NCI-H2107 treated with DMSO at 0.1 percent for 48 hours (cell line): ENCODE results near the gene MEPCE.
"Not testable (repeated sequence)": the region's sequence is repeated elsewhere in the genome, so short reads cannot be mapped to it uniquely, and the experiment has no call there.

Experiments
- DNase-seq: peaks from one replicate; lab custom pipeline; 2025; ENCODE audit not compliant: unreplicated experiment; lab: John Stamatoyannopoulos, UW

The MEPCE gene

DNA sequence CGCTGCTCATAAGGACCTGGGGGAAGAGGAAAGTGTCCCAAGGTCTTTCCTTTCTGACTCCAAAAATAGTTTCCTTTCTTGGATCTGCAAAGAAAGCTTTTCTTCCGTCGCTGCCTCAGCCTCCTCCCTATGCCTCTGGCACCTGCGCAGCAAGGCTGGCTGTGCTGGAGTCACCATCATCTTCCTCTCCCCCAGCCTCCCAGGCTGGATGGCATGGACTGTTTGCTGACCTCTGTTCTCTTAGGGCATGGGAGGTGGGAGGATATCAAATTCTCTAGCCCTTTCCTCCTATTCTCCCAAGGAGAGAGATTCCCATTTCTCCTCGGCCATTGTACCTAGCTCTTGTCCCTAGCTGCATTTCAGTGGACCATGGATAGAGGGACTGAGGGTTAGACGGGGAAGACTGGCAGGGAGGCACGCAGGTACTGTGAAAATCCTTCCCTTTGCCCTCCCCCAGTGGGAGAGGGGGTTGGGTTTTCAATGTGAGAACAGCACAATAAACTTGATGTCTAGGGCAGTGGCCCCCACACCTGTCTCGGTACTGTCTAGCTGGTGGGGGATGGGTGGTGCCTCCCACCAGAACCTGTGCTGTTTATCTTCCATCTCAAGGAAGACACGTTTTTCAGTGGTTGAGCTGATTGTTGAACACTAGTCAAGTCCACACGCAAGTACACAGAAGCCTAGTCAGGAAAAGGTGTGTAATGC lies 4.1 kb downstream of the MEPCE start:
- DNase-seq, result no peak

DNA sequence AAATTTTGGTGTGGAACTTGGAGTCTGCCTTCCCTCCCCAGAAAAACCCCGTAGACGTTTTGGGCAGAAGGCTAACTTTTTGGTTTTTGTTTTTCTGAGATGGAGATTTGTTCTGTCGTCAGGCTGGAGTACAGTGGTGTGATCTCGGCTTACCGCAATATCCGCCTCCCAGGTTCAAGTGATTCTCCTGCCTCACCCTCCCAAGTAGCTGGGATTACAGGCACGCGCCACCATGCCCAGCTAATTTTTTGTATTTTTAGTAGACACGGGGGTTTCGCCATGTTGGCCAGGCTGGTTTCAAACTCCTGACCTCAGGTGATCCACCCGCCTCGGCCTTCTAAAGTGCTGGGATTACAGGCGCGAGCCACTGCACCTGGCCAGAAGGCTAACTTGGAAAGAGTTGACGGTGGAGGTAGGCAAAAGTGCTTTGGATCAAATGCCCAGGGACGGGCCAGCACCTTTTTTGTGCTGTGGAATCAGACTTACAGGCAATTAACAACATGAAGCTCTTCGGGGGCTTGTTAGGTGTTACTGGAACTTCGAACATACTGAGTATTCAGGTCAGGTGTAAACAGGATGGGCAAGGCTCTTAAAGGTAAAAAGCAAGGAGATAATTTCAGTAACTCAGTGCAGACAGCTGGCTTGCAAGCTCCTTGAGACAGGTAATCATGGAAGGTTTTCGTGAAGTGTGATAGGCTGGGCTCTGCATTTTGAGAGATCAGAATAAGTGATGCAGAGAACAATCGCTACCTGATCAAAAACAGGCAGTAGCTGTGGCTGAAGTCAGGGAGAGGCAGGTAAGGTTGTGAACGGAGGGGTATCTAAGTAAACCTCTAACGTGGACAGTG lies 4.9 kb downstream of the MEPCE start:
- DNase-seq, result no peak

DNA sequence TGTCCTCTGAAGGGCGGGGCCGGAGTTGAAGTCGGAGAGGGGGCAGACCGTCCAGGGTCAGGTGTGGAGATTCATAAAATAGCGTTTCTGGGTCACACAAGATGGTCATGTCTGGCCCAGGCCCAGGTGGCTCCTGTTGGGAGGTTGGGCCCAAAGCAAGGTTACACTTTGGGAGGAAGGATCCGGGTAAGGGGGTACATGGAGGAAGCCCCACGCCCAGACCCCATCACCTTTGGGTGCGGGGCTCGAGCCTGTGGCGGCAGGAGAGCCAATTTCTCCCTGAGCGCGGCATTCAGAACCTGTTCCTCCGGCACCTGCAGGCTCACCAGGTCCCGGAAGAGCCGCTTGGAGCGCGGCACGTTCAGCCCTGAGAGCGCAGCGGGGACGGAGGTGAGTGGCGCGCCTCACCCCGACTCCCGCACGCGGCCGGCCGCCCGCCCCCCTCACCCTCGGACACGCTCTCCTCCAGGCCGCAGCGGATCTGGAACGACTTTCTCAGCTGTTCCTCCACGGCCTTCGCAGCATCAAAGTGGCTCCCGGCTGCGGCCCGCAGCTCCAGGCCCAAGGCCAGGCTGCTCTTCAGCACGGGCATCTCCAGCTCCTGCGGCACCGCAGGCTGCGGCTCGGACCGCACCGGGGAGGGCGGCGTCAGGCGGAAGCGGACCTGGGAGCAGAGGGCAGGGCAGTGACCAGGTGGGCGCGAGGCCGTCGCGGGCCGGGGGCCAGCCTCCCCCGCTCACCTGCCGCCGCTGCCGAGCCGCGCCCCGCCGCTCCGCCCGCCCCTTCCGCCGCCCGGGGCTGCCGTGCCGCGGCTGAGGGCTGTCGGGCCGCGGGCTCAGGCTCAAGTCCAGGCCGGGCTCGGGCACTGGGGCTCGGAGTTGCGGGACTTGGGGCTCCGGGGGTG lies 6.0 kb downstream of the MEPCE start:
- no peak for DNase-seq

DNA sequence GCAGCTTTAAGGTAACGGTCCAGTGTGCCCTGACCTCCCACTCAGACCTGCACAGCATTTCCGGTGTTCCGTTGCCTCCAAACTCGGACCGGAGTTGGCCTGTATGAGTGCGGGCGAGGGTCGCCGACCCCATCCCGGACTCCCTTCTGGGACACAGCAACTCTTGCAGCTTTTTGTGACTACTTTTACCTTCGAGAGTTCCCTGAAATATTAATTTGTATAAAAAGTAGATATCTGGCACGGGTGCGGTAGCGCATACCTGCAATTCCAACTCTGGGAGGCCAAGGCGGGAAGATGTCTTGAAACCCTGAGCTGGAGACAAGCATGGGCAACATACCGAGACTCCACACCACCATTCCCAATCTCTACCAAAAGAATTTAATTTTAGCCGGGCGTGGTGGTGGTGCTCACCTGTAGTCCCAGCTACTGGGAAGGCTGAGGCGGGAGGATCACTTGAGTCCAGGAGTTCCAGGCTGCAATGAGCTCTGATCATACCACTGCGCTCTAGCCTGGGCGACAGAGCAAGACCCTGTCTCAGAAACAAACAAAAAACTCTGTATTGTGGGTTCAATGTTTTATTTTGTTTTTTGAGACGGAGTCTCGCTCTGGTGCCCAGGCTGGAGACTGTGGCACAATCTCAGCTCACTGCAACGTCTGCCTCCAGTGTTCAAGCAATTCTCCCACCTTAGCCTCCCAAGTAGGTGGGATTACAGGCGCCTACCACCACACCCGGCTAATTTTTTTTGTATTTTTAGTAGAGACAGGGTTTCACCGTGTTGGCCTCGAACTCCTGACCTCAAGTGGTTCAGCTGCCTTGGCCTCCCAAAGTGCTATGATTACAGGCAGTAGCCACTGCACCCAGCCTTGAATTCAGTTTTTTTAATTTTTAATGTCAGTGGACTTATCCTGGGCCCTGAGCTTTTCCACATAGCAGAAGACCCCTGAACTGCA lies 7.8 kb downstream of the MEPCE start:
- no peak for DNase-seq

DNA sequence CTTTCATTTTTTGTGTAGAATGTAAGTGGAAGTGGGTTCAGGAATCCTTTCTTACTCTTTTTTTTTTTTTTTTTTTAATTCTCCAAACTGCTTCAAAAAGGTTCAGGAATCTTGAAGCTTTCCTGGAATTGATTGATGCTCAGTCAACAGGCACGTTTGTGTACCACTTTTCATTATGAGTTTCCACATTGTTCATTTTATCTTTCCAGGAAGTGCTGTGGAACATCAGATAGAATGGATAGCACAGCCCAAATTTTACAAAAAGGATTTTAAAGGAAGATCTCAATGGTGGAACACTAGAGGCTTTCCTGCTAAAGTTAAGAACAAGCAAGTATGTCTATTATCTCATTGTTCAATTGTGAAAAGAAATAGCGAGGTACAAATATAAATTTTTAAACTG lies 8.5 kb downstream of the MEPCE start:
- no peak for DNase-seq

DNA sequence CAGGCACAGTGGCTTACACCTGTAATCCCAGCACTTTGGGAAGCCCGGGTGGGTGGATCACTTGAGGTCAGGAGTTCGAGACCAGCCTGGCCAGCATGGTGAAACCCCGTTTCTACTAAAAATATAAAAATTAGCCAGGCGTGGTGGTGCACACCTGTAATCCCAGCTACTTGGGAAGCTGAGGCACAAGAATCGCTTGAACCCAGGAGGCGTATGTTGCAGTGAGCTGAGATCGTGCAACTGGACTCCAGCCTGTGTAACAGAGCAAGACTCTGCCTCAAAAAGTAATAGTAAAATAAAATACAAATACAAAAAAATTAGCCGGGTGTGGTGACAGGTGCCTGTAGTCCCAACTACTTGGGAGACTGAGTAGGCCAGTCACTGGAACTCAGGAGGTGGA lies 9.1 kb downstream of the MEPCE start:
- not testable (repeated sequence) for DNase-seq

DNA sequence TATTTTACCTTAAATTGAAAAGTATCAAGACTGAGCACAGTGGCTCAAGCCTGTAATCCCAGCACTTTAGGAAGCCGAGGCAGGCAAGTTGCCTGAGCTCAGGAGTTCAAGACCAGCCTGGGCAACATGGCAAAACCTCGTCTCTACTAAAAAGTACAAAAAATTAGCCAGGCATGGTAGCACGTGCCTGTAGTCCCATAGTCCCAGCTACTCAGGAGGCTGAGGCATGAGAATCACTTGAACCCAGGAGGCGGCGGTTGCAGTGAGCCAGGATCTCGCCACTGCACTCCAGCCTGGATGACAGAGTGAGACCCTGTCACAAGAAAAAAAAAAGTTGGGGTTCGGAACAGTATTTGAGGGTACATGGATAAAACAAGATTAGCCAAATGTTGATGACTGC lies 9.6 kb downstream of the MEPCE start:
- DNase-seq, result not testable (repeated sequence)

DNA sequence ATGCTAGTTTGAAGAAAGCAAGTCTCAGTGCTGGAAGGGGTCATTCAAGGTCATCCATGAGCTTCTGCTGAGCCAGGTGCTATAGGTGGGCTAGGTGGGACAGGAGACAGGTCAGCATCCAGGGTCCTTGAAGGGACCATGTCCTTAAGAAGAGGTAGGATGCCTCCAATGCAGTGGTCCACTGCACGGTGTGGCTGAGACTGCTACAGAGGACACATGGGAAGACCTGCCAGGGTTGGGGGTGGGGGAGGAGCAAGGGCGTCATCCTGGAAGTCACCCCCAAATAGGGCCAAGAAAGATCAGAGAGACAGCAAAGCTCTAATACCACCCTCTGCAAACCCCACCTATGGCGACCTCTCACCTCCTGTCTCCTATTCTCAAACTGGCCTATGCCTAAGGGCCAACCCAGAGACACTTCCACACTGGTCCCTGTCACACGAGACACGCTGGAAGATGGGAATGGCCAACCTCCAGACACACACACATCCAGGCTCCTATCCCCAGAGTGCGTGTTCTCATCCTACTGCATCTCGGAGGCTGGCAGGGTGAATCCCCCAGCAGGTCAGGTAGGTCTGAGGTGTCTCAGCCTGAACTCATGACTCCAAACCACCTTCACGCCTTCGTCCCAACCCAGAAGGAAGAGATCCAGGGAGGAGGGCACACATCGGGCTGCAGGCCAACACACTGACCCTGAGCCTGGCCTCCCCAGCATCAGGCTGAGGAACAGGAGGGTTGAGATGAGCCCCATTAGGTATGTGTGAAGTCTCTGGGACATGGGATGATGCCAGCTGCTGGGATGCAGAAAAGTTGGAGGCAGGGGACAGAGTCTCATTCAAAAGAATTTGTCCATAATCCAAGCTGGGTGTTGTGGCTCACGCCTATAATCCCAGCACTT lies 12.3 kb downstream of the MEPCE start:
- DNase-seq, result no peak

DNA sequence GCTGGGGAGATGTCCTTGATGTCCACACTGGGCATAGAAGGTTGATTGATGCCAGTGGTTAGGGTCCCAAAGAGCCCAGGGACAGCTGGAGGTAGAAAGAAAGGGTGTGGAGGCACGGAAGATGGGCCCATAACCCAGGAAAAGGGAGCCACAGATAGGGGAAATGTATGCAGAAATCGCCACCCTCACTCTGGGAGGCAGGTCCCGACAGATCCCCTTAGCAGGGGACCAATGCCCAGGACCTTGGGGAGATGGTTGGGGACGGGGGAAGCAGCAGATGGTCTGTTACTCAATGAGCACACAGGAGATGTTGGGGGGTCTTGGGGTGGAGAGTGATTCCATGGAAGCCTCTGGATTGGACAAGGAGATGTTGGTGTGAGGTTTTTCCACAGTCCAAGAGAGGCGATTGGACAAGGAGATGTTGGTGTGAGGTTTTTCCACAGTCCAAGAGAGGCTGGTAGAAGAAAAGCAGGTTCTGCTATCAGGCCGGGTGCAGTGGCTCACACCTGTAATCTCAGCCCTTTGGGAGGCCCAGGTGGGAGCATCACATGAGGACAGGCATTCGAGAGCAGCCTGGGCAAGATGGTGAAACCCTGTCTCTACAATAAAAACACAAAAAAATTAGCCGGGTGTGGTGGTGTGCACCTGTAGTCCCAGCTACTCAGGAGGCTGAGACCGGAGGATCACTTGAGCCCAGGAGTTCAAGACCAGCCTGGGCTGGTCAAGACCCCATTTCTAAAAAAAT lies 13.6 kb downstream of the MEPCE start:
- no peak for DNase-seq

DNA sequence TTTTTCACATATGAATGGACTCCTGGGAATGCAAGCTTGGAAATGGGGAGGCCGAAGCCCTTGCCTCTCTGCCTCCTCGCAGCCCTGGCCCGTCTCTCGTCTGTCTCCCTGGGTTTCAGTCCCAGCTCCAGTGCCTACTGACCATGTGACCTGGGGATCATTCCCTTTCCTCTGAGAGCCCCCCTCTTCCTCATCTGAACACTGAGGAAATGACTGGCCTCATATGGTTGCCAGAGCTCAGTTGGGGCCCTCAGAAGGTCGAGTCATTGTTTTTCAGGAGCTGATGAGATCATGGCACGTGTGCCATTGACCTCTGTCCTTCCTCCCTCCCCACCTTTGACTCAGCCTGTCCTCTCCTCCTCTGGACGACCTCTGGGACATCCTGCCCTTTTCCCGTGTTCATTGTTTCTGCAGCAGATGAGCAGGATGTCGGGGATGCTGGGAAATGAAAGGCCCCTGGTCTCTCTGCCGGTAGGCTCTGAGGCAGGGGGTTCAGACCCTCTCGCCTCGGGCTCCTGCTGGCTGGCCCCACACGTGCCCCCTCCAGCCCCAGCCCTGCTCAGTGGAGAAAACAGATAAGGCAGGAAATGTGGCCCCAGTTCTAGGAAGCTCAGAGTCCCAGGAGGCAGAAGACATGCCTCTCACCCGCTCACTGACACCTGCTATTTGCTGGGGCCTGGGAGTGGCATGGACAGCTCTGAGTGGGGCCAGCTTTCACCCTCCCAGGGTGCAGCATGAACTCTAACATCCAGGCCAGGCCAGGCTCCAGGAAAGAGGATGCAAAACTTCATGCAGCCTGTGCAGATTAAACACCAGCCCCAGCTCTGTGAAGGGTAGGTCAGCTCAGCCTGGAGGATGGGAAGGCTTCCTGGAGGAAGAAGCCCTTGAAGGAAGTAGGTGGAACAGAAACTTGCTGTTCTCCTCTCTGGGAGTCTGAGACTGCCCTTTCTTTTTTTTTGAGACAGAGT lies 15.0 kb downstream of the MEPCE start:
- no peak for DNase-seq

DNA sequence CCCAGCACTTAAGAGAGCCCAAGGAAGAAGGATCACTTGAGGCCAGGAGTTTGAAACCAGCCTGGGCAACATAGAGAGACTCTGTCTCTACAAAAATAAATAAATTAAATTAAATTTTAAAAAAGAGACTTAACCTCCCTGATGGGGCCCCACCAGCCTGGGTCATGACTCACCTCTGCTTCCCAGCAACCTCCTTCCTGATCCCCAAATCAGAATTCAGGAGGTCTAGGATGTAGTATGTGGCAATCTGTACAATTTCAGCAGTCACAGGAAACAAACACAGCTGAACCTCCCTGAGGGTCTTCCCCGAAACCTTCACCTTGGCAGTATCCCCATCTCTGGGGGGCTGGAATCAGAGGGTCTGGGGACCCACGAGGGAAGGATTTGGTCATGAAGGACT lies 16.4 kb downstream of the MEPCE start:
- DNase-seq, result no peak

DNA sequence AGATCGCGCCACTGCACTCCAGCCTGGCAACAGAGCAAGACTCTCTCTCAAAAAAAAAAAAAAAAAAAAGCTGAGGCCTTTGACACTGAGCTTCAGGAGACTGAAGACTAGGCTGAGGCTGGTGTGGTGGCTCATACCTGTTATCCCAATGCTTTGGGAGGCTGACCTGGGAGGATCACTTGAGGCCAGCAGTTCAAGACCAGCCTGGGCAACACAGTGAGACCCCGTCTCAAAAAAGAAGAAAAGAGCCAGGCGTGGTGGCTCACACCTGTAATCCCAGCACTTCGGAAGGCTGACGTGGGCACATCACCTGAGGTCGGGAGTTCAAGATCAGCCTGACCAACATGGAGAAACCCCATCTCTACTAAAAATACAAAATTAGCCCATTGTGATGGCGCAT lies 17.7 kb downstream of the MEPCE start:
- not testable (repeated sequence) for DNase-seq

DNA sequence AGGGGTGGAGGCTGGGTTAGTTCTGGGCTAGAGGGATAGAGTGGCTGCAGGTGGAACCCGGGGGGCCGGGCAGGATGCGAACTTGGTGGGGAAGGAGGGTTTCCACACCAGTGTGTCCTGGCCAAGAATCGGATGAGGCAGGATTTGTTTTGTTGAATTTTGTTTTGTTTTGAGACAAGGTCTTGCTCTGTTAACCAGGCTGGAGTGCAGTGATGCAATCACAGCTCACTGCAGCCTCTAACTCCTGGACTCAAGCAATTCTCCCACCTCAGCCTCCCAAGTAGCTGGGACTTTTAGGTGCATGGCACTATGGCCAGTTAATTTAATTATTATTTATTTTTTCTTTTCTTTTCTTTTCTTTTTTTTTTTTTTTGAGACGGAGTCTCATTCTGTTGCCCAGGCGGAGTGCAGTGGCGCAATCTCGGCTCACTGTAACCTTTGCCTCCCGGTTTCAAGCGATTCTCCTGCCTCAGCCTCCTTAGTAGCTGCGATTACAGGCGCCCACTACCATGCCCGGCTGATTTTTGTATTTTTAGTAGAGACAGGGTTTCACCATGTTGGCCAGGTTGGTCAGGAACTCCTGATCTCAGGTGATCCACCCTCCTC lies 19.7 kb downstream of the MEPCE start:
- no peak for DNase-seq

DNA sequence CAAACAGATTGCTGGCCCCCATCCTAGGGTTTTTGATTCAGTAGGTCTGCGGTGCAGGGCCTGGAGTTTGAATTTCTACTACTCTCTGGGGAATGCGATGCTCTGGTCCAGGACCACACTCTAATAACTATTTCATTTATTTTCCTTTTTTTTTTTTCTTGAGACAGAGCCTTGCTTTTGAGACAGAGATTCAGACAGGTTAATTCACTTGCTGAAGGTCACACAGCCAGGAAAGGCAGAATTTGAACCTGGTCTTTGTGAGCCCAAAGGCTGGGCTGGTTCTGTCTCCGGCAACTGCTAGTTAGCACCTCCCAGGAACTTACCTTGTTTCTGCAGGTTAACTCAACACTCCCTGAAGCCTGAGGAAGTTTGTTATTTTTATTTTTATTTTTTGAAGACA lies 22.9 kb downstream of the MEPCE start:
- DNase-seq, result no peak

DNA sequence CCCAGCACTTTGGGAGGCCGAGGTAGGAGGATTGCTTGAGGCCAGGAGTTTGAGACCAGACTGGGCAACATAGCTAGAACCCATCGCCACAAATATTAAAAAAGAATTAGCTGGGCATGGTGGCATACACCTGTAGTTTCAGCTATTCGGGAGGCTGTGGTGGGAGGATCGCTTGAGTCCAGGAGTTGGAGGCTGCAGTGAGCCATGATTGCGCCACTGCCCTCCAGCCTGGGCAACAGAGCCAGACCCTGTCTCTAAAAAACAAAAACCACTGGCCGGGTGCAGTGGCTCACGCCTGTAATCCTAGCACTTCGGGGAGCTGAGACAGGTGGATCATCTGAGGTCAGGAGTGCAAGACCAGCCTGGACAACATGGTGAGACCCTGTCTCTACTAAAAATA lies 24.2 kb downstream of the MEPCE start:
- DNase-seq, result not testable (repeated sequence)

DNA sequence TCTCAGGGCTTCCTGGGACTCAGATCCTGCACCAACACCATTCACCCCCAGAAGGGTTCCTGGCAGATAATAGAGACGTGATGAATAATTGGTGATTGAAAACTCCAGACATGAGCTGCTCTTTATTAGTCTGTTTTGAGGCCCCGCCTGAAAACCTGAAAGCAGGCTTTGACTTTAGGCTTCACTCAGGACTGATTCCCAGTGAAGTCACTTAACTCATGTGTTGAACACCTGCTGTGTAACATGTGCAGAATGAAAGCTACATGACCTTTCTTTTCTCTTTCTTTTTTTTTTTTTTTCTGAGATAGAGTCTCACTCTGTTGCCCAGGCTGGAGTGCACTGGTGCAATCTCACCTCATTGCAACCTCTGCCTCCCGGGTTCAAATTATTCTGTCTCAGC lies 25.6 kb downstream of the MEPCE start:
- DNase-seq, result no peak

DNA sequence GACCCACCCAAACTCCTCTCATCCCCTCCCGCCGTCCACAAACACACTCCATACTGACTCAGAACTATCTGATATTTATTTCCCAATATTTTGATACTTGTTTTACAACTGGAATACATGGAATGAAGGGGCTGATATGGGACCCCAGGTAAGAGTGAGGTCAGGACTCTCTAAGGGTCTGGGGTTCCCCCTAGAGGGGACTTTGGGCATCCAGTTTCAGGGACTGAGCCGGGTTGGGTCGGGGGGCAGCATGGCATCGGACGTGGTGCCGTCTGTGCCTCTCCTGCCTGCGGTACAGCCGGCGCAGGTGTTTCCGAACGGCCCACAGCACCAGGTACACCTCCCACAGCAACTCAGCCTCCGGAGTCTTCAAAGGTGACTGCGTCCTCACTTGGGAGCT lies 26.9 kb downstream of the MEPCE start:
- no peak for DNase-seq
